ENCODE results near the gene TOX2.

The TOX2 gene

GRCh38 chr20:44112889-44113617 is 198.4 kb downstream of the TOX2 start:
- WGBS (ENCODE audit: insufficient coverage), result 76% methylated on average over 4 of the region's 7 CpGs
- no peak for DNase-seq
- no peaks in the 10 kb centered on the region for H3K36me3 ChIP-seq (ENCODE audit: control insufficient read depth in 4 of 4, insufficient read depth in 4 of 4, low read length in 3 of 4)
- H3K27ac ChIP-seq (ENCODE audit: insufficient read depth in 1 of 2, low read depth in 1 of 2, low read length in 2 of 2, poor library complexity in 1 of 2, severe bottlenecking in 2 of 2), result no peak overlapping the region
- no peak overlapping the region for H3K4me3 ChIP-seq (ENCODE audit: control insufficient read depth in 1 of 7, extremely low read depth in 1 of 7, insufficient read depth in 4 of 7, low read depth in 2 of 7, low read length in 6 of 7)
- CTCF ChIA-PET, result interaction anchor here (1.0 to 6.5 kb wide), 4 partner anchors 56 to 293 kb away, joined by 3 to 71 read pairs (median 3); no protein-coding TSS in a partner anchor
- POLR2A ChIA-PET, result no interaction called here
- H3K4me1 ChIP-seq (ENCODE audit: control extremely low read depth in 1 of 4, control insufficient read depth in 4 of 4, insufficient read depth in 4 of 4, low read length in 3 of 4), result peaks cover 0 to 3% (median 0%) of the 10 kb centered on the region in 4 experiments
- H3K27me3 ChIP-seq (replicated peaks in 2 of 5; ENCODE audit: control insufficient read depth in 4 of 5, insufficient read depth in 5 of 5, low read length in 4 of 5), result peaks cover 0 to 37% (median 16%) of the 10 kb centered on the region in 5 experiments
- peaks cover 0 to 6% (median 3%) of the 10 kb centered on the region in 5 experiments for H3K9me3 ChIP-seq (ENCODE audit: control extremely low read depth in 1 of 5, control insufficient read depth in 4 of 5, insufficient read depth in 2 of 5, low read depth in 1 of 5, low read length in 4 of 5)

GRCh38 chr20:44113618-44114376 is 199.1 kb downstream of the TOX2 start:
- Histone ChIP-seq H3K9me3 (ENCODE audit: control extremely low read depth in 1 of 5, control insufficient read depth in 4 of 5, insufficient read depth in 2 of 5, low read depth in 1 of 5, low read length in 4 of 5) (peaks cover 0 to 3% (median 0%) of the 10 kb centered on the region in 5 experiments), H3K4me1 (ENCODE audit: control extremely low read depth in 1 of 4, control insufficient read depth in 4 of 4, insufficient read depth in 4 of 4, low read length in 3 of 4) (peaks cover 0 to 3% (median 0%) of the 10 kb centered on the region in 4 experiments), H3K36me3 (ENCODE audit: control insufficient read depth in 4 of 4, insufficient read depth in 4 of 4, low read length in 3 of 4) (no peaks in the 10 kb centered on the region), H3K4me3 (ENCODE audit: control insufficient read depth in 1 of 7, extremely low read depth in 1 of 7, insufficient read depth in 4 of 7, low read depth in 2 of 7, low read length in 6 of 7) (no peak overlapping the region), H3K27ac (ENCODE audit: insufficient read depth in 1 of 2, low read depth in 1 of 2, low read length in 2 of 2, poor library complexity in 1 of 2, severe bottlenecking in 2 of 2) (no peak overlapping the region), H3K27me3 (replicated peaks in 2 of 5; ENCODE audit: control insufficient read depth in 4 of 5, insufficient read depth in 5 of 5, low read length in 4 of 5) (peaks cover 0 to 37% (median 18%) of the 10 kb centered on the region in 5 experiments)
- ChIA-PET CTCF (interaction anchor here (1.0 to 6.5 kb wide), 6 partner anchors 18 to 99 kb away, joined by 3 to 71 read pairs (median 3); no protein-coding TSS in a partner anchor), POLR2A (interaction anchor here (0.7 kb wide), 1 partner anchor 385 kb away, joined by 3 read pairs; no protein-coding TSS in a partner anchor)
- WGBS (ENCODE audit: insufficient coverage), result 86% methylated on average over 8 of the region's 8 CpGs
- DNase-seq, result no peak

GRCh38 chr20:44115181-44115580 is 200.5 kb downstream of the TOX2 start:
- no peak overlapping the region for H3K4me3 ChIP-seq (ENCODE audit: control insufficient read depth in 1 of 7, extremely low read depth in 1 of 7, insufficient read depth in 4 of 7, low read depth in 2 of 7, low read length in 6 of 7)
- WGBS (ENCODE audit: insufficient coverage), result 91% methylated on average over 5 of the region's 7 CpGs
- CTCF ChIA-PET, result interaction anchor here (0.7 to 6.5 kb wide), 3 partner anchors 16 to 80 kb away, joined by 4 to 71 read pairs (median 4); no protein-coding TSS in a partner anchor
- no peaks in the 10 kb centered on the region for H3K36me3 ChIP-seq (ENCODE audit: control insufficient read depth in 4 of 4, insufficient read depth in 4 of 4, low read length in 3 of 4)
- no peak for DNase-seq
- H3K4me1 ChIP-seq (ENCODE audit: control extremely low read depth in 1 of 4, control insufficient read depth in 4 of 4, insufficient read depth in 4 of 4, low read length in 3 of 4), result peaks cover 0 to 3% (median 0%) of the 10 kb centered on the region in 4 experiments
- POLR2A ChIA-PET, result interaction anchor here (0.7 kb wide), 1 partner anchor 215 kb away, joined by 3 read pairs; no protein-coding TSS in a partner anchor
- no peak overlapping the region for H3K27ac ChIP-seq (ENCODE audit: insufficient read depth in 1 of 2, low read depth in 1 of 2, low read length in 2 of 2, poor library complexity in 1 of 2, severe bottlenecking in 2 of 2)
- peaks cover 0 to 42% (median 21%) of the 10 kb centered on the region in 5 experiments for H3K27me3 ChIP-seq (replicated peaks in 2 of 5; ENCODE audit: control insufficient read depth in 4 of 5, insufficient read depth in 5 of 5, low read length in 4 of 5)
- H3K9me3 ChIP-seq (ENCODE audit: control extremely low read depth in 1 of 5, control insufficient read depth in 4 of 5, insufficient read depth in 2 of 5, low read depth in 1 of 5, low read length in 4 of 5), result no peaks in the 10 kb centered on the region

- DNase-seq, result no peak
- Histone ChIP-seq H3K4me1 (ENCODE audit: control extremely low read depth in 1 of 4, control insufficient read depth in 4 of 4, insufficient read depth in 4 of 4, low read length in 3 of 4) (peaks cover 0 to 3% (median 0%) of the 10 kb centered on the region in 4 experiments), H3K4me3 (ENCODE audit: control insufficient read depth in 1 of 7, extremely low read depth in 1 of 7, insufficient read depth in 4 of 7, low read depth in 2 of 7, low read length in 6 of 7) (no peak overlapping the region), H3K36me3 (ENCODE audit: control insufficient read depth in 4 of 4, insufficient read depth in 4 of 4, low read length in 3 of 4) (no peaks in the 10 kb centered on the region), H3K9me3 (ENCODE audit: control extremely low read depth in 1 of 5, control insufficient read depth in 4 of 5, insufficient read depth in 2 of 5, low read depth in 1 of 5, low read length in 4 of 5) (no peaks in the 10 kb centered on the region), H3K27me3 (replicated peaks in 2 of 5; ENCODE audit: control insufficient read depth in 4 of 5, insufficient read depth in 5 of 5, low read length in 4 of 5) (peaks cover 0 to 38% (median 21%) of the 10 kb centered on the region in 5 experiments), H3K27ac (ENCODE audit: insufficient read depth in 1 of 2, low read depth in 1 of 2, low read length in 2 of 2, poor library complexity in 1 of 2, severe bottlenecking in 2 of 2) (no peak overlapping the region)
- ChIA-PET POLR2A (no interaction called here), CTCF (interaction anchor here (0.7 to 6.5 kb wide), 11 partner anchors 8 to 345 kb away, joined by 3 to 71 read pairs (median 4); partner anchors contain the start of gene FITM2)
- 29% methylated on average over 68 of the region's 76 CpGs for WGBS (ENCODE audit: insufficient coverage)
Measured at GRCh38 chr20:44115762-44116644, 201.4 kb downstream of the TOX2 start.

GRCh38 chr20:44117296-44118184 is 202.9 kb downstream of the TOX2 start:
- DNase-seq, result no peak
- Histone ChIP-seq H3K27ac (ENCODE audit: insufficient read depth in 1 of 2, low read depth in 1 of 2, low read length in 2 of 2, poor library complexity in 1 of 2, severe bottlenecking in 2 of 2) (no peak overlapping the region), H3K36me3 (ENCODE audit: control insufficient read depth in 4 of 4, insufficient read depth in 4 of 4, low read length in 3 of 4) (no peaks in the 10 kb centered on the region), H3K4me3 (ENCODE audit: control insufficient read depth in 1 of 7, extremely low read depth in 1 of 7, insufficient read depth in 4 of 7, low read depth in 2 of 7, low read length in 6 of 7) (no peak overlapping the region), H3K9me3 (ENCODE audit: control extremely low read depth in 1 of 5, control insufficient read depth in 4 of 5, insufficient read depth in 2 of 5, low read depth in 1 of 5, low read length in 4 of 5) (no peaks in the 10 kb centered on the region), H3K4me1 (ENCODE audit: control extremely low read depth in 1 of 4, control insufficient read depth in 4 of 4, insufficient read depth in 4 of 4, low read length in 3 of 4) (peaks cover 0 to 3% (median 0%) of the 10 kb centered on the region in 4 experiments), H3K27me3 (replicated peaks in 2 of 5; ENCODE audit: control insufficient read depth in 4 of 5, insufficient read depth in 5 of 5, low read length in 4 of 5) (peaks cover 0 to 42% (median 18%) of the 10 kb centered on the region in 5 experiments)
- POLR2A ChIA-PET, result no interaction called here
- 94% methylated on average over 8 of the region's 8 CpGs for WGBS (ENCODE audit: insufficient coverage)
- CTCF ChIA-PET, result interaction anchor here (1.0 to 6.5 kb wide), 14 partner anchors 19 to 344 kb away, joined by 3 to 71 read pairs (median 4); partner anchors contain the start of gene FITM2

Data from common myeloid progenitor, CD34-positive (primary cell).